Activated B cell treated with CpG ODN at 0.5 μM for 24 hours (primary cell): ENCODE results near the gene ENDOD1. TPM values are rescaled to one million over a fixed set of nuclear protein-coding genes. Genes with fewer than 3 reads are reported as not detected.
A peak's percentile ranks its signal among the peaks of the same experiment; 100 is the strongest.

Source experiments
- ATAC-seq: fragments of 200-7000 bp; cut with Tn5 transposase; one replicate; pipeline ENCODE4 v1.10.0; 2021; ENCODE audit warnings: low read depth, mild to moderate bottlenecking, moderate library complexity
- CTCF ChIA-PET: fragments of 350-600 bp; sonication (Branson Sonifier 250); formaldehyde crosslinking; loops from one replicate; lab custom pipeline; 2021; ENCODE audit warnings: antibody characterized with exemption; lab: Charles Lee
- POLR2A ChIA-PET: fragments of 350-600 bp; sonication (Branson Sonifier 250); formaldehyde crosslinking; loops from one replicate; lab custom pipeline; 2021; ENCODE audit warnings: antibody characterized with exemption; lab: Charles Lee
- DNase-seq: peaks from one replicate; pipeline ENCODE4 v3.0.0; 2022
- H3K27ac Mint-ChIP-seq: one replicate; pipeline ENCODE4 v1.8.0; 2020; ENCODE audit warnings: mixed read lengths
- H3K27me3 Mint-ChIP-seq: one replicate; pipeline ENCODE4 v1.8.0; 2021; ENCODE audit warnings: mixed read lengths
- H3K36me3 Mint-ChIP-seq: one replicate; pipeline ENCODE4 v1.8.0; 2021; ENCODE audit warnings: low read depth, mixed read lengths
- H3K4me1 Mint-ChIP-seq: one replicate; pipeline ENCODE4 v1.8.0; 2021; ENCODE audit warnings: mixed read lengths
- H3K4me3 Mint-ChIP-seq: one replicate; pipeline ENCODE4 v1.8.0; 2020; ENCODE audit warnings: mild to moderate bottlenecking, mixed read lengths
- H3K9me3 Mint-ChIP-seq: one replicate; pipeline ENCODE4 v1.8.0; 2020; ENCODE audit warnings: mixed read lengths
- CTCF ChIP-seq: fragments of 200-600 bp; IDR thresholded peaks from one replicate; pipeline ENCODE4 v1.8.0; 2022; ENCODE audit warnings: antibody characterized with exemption, mild to moderate bottlenecking
- intact Hi-C: fragments of 100-400 bp; cut with micrococcal nuclease; formaldehyde crosslinking; loops from one replicate; pipeline ENCODE4 v1.15.1; 2024
- total RNA-seq: library from RNA; stranded (reverse); gene quantifications from 2 replicates; pipeline ENCODE4 v1.2.3, GENCODE V29; 2022

The ENDOD1 gene
- total RNA-seq, 1 donor from 2014 or later, result 9.8 TPM

GRCh38 chr11:95138448-95138847 lies 48.8 kb downstream of the ENDOD1 start:
- no peaks in the 10 kb centered on the region for H3K27me3 Mint-ChIP-seq
- H3K9me3 Mint-ChIP-seq, result no peaks in the 10 kb centered on the region
- DNase-seq (no peak), ATAC-seq (peak; percentile 84)
- intact Hi-C loops, result loop anchor here (1.0 to 2.0 kb wide), 4 partner anchors 42 to 166 kb away; partner anchors contain the start of genes CWC15, ENDOD1 and KDM4D
- H3K4me1 Mint-ChIP-seq, result peaks cover 10% of the 10 kb centered on the region
- TF ChIP-seq CTCF, result no peak
- CTCF ChIA-PET, result interaction anchor here (0.7 to 6.2 kb wide), 7 partner anchors 8 to 165 kb away, joined by 3 to 90 read pairs (median 4); partner anchors contain the start of gene SRSF8
- H3K36me3 Mint-ChIP-seq, result peaks cover 2% of the 10 kb centered on the region
- POLR2A ChIA-PET, result interaction anchor here (2.0 kb wide), 1 partner anchor 165 kb away, joined by 5 read pairs; the partner anchor contains the start of genes CWC15 and KDM4D
- H3K27ac Mint-ChIP-seq, result no peak overlapping the region
- no peak overlapping the region for H3K4me3 Mint-ChIP-seq

- intact Hi-C loops, result no loop called here
- Mint-ChIP-seq H3K4me3 (no peak overlapping the region), H3K27me3 (peaks cover 5% of the 10 kb centered on the region), H3K9me3 (no peaks in the 10 kb centered on the region), H3K27ac (no peak overlapping the region), H3K4me1 (peaks cover 10% of the 10 kb centered on the region), H3K36me3 (no peaks in the 10 kb centered on the region)
- TF ChIP-seq CTCF, result no peak
- ATAC-seq (no peak), DNase-seq (no peak)
- POLR2A ChIA-PET, result interaction anchor here (0.6 to 1.7 kb wide), 2 partner anchors 73 to 633 kb away, joined by 5 to 8 read pairs; partner anchors contain the start of gene SRSF8
- CTCF ChIA-PET, result interaction anchor here (1.1 to 6.2 kb wide), 3 partner anchors 9 to 70 kb away, joined by 3 to 90 read pairs (median 3); partner anchors contain the start of gene SRSF8
Observed at GRCh38 chr11:95140397-95141033, 50.9 kb downstream of the ENDOD1 start.

- DNase-seq (no peak), ATAC-seq (no peak)
- Mint-ChIP-seq H3K36me3 (no peaks in the 10 kb centered on the region), H3K4me3 (no peak overlapping the region), H3K4me1 (peaks cover 10% of the 10 kb centered on the region), H3K27ac (no peak overlapping the region), H3K27me3 (peaks cover 5% of the 10 kb centered on the region), H3K9me3 (no peaks in the 10 kb centered on the region)
- ChIA-PET POLR2A (interaction anchor here (0.9 to 1.4 kb wide), 3 partner anchors 52 to 647 kb away, joined by 3 to 5 read pairs (median 4); partner anchors contain the start of genes CEP57, ENDOD1, FAM76B and SESN3), CTCF (interaction anchor here (0.7 to 1.6 kb wide), 3 partner anchors 47 to 73 kb away, joined by 3 to 6 read pairs (median 5); no protein-coding TSS in a partner anchor)
- no peak for TF ChIP-seq CTCF
- intact Hi-C loops, result no loop called here
Observed at GRCh38 chr11:95142431-95142830, 52.8 kb downstream of the ENDOD1 start.

GRCh38 chr11:95143106-95143681 lies 53.5 kb downstream of the ENDOD1 start:
- H3K36me3 Mint-ChIP-seq, result no peaks in the 10 kb centered on the region
- POLR2A ChIA-PET, result interaction anchor here (0.9 to 1.2 kb wide), 2 partner anchors 88 to 647 kb away, joined by 4 to 5 read pairs; partner anchors contain the start of genes CEP57, FAM76B and SESN3

More at GRCh38 chr11:95143106-95143681, 53.5 kb downstream of the ENDOD1 start:
- peaks cover 9% of the 10 kb centered on the region for H3K4me1 Mint-ChIP-seq
- ATAC-seq (peak; percentile 57), DNase-seq (no peak)
- CTCF ChIA-PET, result interaction anchor here (0.7 to 1.6 kb wide), 4 partner anchors 47 to 74 kb away, joined by 3 to 6 read pairs (median 4); no protein-coding TSS in a partner anchor
- H3K4me3 Mint-ChIP-seq, result no peak overlapping the region
- H3K27ac Mint-ChIP-seq, result no peak overlapping the region
- intact Hi-C loops, result no loop called here
- H3K27me3 Mint-ChIP-seq, result peaks cover 5% of the 10 kb centered on the region
- TF ChIP-seq CTCF, result no peak
- no peaks in the 10 kb centered on the region for H3K9me3 Mint-ChIP-seq
